KBM-7 (cell line): ENCODE results near the gene IPO7.
"Not testable (repeated sequence)": the region's sequence is repeated elsewhere in the genome, so short reads cannot be mapped to it uniquely, and the experiment has no call there.

Experiments
- DNase-seq: peaks from one replicate; pipeline ENCODE4 v3.0.0-alpha.2; 2015
- in situ Hi-C: fragments of 300-500 bp; cut with MboI; formaldehyde crosslinking; loops from 2 replicates; pipeline ENCODE4 v1.14.3; 2020; ENCODE audit warnings: low sequenced_read_pairs, low pct_unique_long_range_greater_than_20kb, mixed read lengths

IPO7 gene

DNA sequence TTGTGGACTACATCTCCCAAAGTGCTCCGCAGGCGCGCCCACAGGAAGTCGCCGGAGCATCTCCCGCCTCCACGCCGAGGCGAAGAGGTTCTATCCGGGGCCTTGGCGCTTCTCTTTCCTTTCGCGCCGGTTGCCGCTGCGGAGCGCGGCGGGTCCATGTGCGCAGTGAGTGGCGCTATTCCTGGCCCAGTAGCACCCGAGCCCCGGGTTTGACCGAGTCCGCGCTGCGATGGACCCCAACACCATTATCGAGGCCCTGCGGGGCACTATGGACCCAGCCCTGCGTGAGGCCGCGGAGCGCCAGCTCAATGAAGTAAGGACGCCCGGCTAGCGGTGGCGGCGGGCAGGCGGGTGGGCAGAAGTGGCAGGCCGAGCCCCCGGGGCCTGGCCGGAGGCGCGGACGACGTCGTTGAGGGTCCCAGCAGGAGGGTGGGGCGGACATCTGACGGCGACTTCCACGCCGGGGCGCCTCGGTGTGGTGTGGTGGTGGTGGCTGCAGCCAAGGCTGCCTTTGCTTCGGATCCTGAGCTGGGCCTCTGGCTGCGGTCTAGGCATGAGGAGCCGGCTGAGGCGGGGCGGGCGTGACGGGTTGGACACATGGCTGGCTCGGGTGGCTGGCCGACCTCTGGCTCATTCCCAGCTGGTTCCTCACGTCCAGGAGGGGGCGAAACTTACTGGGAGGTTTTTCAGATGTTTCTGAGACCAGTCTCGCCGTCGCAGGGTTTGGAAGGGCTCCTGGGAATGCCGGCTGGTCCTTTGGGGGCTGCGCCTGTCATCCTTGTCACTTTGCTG is at the start of gene IPO7:
Gene IPO7 (plus strand): TSS at position 118 of the 792 bp plus-strand sequence. CDS start 112 bp downstream, at position 230.
- in situ Hi-C loops = no loop called here
- DNase-seq = peak; percentile 91

DNA sequence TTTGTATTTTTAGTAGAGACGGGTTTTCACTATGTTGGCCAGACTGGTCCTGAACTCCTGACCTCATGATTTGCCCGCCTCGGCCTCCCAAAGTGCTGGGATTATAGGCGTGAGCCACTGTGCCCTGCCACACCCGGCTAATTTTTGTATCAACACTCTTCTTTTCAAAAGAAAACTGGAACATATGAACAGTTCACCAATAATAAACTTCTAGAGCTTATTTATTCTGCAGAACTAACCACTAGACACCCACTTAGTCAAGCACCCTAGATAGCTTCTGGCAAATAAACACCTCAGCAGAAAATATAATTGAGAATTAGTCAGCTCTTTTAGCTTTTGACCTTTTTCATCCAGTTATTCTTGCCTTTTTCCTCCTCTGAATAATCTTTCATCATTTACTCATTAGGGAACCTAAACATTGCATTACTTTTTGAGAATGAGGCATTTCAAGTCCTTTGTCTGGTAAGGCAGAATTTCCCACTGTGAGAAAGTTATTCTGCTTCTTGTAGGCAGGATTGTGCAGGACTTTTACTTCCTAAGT is 42.7 kb upstream of the IPO7 start:
- no peak for DNase-seq
- in situ Hi-C loops = no loop called here

DNA sequence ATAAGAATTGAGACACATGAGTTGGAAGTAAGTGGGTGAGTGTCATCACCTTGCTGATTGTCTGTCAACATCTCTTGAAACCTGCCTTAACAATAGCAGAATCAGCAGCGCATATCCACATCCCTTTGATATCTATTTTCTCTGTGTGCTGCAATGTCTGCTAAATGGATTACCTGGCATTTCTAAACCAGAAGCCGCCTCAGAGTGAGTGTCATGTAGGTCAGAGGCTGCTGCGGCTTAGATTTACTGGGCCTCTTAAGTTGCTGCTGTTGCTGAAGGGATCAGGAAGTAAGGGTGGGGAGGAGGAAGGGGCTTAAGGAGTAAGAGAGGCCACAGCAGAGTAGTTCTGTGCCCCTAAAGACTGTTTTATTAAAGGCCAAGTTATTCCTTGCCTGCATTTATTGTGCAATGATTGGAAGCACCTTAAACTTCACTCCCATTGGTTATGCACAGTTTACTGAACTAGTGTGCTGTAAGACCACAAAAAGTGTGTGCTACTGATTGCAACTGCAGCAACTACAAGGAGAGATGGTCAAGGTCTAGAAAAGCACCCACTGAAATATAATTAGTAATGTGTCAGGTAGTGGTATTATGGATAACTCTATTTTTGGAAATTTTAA is 40.3 kb upstream of the IPO7 start:
- DNase-seq = no peak
- in situ Hi-C loops = no loop called here

DNA sequence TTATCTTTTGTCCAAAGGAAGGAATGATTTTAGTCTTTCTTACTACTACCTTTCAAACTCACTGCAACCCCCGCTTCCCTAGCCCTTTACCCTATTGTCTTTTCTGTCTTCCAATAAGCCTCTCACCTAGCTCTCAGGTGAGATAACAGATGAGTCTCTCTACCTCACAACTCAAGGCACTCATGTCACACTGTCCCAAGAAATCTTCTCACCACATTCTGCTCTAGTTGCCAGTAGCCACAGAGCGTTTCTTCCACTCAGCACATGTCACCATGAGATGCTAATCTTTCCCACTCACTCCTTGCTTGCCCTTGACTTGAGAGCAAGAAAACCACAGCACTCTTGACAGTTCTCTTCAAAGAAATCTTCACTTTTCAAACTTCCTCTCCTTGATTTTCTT is 37.4 kb upstream of the IPO7 start:
- peak; percentile 65 for DNase-seq

DNA sequence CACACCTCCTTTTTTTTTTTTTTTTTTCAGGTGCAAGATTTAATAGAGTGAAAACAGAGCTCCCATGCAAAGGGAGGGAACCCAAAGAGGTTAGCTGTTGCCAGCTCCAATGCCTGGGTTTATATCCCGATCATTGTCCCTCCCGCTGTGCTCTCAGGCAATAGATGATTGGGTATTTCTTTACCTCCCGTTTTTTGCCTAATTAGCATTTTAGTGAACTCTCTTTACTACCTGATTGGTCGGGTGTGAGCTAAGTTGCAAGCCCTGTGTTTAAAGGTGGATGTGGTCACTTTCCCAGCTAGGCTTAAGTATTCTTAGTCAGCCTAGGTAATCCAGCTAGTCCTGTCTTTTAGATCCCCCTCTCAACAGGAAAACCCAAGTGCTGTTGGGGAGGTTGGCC is 36.7 kb upstream of the IPO7 start:
- in situ Hi-C loops, DNase-seq: not testable (repeated sequence)

More for the DNA sequence above, 37.4 kb upstream of the IPO7 start:
- in situ Hi-C loops = no loop called here

DNA sequence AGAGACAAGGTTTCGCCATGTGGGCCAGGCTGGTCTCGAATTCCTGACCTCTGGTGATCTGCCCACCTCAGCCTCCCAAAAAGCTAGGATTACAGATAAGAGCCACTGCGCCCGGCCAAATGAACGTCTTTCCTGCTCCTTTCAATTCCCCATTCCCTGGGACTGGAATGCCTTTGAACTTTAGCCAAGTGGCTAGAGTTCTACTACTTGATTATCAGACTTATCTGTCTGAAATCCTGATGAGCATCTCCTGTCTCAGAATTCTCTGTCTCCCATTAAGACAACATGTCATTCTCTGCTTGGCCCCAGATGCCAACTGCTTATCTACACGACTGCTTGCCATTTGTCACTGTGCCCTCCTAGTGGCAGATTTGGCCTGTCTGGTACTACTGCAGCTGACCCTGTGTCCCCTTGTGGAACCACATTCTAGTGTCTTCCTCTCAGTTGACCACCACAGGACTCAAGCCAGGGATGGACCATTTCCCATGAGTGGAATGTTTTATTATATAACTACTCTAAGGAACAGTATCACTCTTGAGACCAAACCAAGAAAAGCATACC is 33.1 kb upstream of the IPO7 start:
- DNase-seq = no peak
- in situ Hi-C loops = no loop called here

DNA sequence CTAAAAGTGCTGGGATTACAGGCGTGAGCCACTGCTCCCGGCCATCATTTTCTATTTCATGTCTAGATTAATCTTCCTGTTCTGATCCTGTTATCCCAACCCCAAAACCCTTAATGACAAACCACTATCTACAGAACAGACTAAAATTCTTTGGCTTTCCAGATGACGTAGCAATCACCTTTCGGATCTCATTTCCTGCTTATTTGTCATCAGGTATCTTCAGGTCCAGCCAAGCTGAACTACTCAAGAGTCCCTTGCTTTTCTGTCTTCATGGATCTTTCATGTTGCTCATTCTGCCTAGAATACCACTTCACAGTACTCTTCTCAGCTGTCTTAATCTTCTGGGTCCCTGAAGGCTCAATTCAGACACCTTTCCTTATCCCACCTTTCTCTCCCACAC is 27.4 kb upstream of the IPO7 start:
- in situ Hi-C loops = no loop called here
- DNase-seq = no peak

DNA sequence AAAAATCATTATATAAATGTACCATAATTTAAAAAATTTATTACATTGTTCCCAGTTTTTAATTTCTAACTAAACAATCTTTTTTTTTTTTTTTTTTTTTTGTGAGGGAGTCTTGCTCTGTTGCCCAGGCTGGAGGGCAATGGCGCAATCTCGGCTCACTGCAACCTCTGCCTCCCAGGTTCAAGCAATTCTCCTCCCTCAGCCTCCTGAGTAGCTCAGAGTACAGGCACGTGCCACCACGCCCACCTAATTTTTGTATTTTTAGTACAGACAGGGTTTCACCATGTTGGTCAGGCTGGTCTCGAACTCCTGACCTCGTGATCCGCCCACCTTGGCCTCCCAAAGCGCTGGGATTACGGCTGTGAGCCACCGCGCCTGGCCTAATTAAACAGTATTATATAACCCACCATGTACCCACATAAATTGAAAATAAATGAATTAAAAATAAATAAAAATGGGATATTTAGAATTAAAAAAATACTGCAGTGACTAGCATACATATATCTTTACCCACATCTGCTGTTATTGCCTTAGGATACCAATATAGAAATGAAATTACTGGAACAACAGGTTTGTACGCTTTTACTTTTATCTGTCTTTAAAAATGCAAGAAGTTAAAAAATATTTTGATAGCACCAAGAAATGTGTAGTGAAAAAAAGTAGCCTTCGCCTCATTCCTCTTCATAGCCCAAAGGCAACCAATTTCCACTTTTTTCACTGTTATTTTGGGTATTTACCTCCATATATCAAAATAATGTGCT is 23.4 kb upstream of the IPO7 start:
- DNase-seq, in situ Hi-C loops: not testable (repeated sequence)

DNA sequence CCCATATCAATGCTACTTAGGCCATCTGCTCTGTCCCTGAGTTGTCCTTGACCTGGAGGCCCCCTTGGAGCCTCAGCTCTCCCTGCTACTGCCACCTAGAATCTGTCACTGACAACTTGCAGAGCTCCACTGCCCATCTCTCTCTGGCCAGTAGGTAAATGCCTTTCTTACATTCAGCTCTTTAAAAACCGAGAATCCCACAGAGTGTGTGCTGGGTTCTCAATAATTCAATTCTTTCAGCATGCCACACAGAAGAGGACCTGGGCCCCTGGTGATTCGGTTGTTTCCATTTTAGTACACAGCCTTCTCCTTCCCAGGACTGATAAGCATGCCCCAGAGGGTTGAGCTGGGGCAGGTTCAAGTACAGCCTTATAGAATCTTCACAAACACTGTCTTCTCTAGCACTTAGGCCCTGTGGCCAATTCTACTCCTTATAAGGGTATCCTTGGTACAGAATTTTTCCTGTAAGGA is 22.0 kb upstream of the IPO7 start:
- in situ Hi-C loops = no loop called here
- DNase-seq = no peak

DNA sequence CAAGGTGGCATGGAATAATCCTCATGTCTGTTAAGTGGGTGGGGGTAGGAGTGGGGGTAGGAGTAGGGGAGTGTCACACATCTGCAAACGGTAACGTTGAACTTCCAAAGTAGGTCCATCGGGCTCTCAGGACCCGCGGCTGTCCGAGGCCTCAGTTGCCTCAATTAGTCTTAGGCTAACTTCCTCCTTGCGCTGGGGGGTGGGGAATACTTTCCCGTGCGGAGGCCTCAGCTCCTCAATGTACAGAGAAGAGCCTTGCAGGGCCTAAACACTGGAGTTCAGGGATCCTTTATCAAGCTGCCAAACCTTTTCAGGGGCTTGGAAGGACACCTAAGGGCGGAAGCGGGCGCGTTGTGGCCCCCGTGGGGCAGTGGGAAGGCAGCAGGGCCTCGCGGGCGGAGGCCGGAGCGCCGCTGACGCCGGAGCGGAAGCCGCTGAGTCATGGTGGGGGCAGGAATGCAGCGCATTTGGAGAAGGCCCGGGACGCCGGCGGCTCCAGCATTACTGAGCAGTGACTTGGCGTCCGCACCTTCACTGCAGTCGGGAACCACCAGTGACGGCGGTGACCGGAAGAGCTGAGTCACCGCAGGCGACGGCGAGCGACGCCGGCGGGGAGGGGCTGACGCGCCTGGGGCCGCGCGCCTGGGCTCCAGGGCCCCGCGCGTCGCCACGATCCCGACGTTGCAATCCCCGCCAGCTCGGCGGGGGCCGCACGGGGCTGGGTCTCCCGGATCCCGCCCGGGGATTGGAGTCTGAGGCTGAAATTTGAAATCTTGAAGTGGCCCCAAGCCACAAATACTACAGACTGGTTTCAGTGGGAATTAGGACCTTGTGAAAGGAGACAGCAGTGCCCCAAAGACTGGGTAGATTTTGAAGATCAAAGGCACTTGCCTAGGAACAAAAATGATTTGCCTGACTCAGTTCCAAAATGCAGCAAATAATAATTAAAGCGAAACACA is 20.2 kb upstream of the IPO7 start:
- in situ Hi-C loops = no loop called here
- peak; percentile 96 for DNase-seq

DNA sequence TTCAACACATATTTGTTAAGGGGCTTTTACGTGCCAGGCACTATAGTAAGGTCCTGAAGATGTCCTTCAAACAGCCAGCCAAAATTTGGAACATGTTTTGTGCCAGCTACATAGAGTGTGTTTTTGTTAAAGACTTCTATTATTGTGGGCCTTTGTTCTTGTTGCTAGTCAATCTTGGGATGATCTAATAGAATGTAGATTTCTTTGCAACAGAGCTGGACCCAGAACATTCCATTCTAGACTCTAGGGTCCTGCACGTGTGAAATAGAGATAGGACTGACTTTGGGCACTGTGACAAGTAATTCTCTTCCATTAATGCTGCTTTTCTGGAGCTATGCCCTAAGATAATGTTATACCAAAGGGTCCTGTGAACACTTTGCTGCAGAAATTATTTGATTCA is 16.9 kb upstream of the IPO7 start:
- in situ Hi-C loops = no loop called here
- no peak for DNase-seq

DNA sequence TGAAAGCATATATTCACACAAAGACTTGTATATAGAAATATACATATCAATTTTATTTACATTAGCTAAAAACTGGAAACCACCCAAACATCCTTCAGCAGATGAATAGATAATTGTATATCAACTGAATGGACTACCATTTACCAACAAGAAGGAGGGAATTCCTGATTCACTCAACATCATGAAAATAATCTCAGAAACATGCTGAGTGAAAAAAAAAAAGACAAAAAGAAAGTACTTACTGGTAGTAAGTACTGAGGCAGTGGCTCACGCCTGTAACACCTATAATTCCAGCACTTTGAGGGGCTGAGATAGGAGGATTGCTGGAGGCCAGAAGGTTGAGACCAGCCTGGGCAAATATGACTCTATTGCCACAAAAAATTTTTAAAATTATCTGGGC is 7.4 kb upstream of the IPO7 start:
- in situ Hi-C loops = no loop called here
- no peak for DNase-seq

DNA sequence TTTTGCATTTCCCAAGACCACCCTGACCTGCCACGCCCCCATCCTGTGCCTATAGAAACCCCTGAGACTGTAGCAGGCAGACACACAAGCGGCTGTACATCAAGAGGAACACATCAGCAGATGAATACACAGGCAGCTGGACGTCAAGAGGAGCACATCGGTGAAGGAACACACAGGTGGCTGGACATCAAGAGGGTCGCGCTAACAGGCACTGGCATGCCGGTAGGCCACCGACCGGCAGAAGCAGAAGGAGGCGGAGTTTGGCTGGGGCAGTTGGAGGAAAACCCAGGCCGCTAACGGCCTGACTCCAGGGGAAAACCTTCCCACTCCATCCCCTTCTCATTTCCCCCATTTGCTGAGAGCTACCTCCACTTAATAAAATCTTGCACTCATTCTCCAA is 5.4 kb upstream of the IPO7 start:
- no peak for DNase-seq
- in situ Hi-C loops = no loop called here

DNA sequence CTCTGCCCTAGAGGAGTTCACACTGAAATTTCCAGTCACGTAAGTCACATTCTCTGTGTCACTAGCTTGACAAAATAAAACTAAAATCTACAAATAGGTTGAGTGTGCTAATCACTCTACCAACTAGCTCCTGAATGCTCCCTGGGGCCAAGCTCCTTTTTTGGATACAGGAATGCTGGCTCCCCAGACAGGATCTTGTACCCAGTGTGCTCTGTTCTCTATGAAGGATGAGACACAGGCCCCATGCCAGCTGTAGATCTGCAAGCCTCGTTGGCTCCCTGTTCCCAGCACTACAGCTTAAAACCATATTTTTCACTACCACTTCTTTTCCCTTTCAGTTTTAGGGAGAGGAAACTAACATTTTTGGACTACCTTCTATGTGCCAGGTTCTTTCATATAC is 3.7 kb upstream of the IPO7 start:
- in situ Hi-C loops = no loop called here
- no peak for DNase-seq

DNA sequence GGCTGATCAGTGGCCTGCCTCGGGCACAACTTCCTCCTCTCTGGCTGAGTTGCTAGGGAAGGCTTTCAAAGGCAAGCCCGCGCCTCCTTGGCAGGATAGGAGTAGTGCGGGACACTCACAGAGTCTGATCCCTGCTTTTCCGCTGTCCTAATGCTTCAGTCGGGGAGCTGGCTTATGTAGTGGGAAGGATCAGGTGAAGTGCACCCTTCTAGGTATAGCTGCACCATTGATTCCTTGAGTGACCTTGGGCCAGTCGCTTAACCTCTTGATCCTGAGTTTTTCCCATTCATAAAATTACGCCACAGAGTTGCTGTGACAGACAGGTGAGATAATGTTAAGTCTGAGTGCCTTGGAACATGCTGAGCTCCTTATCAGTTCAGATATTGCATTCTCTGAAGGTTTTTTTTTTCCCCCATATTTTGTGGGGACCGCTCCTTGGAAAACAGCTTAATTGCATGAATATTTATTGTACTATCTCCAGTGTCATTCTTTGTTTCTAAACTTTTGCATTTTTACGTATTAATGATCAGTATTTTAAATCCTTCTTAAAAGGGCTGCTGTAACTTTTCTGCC is 961 bp downstream of the IPO7 start:
- in situ Hi-C loops = no loop called here
- DNase-seq = no peak

DNA sequence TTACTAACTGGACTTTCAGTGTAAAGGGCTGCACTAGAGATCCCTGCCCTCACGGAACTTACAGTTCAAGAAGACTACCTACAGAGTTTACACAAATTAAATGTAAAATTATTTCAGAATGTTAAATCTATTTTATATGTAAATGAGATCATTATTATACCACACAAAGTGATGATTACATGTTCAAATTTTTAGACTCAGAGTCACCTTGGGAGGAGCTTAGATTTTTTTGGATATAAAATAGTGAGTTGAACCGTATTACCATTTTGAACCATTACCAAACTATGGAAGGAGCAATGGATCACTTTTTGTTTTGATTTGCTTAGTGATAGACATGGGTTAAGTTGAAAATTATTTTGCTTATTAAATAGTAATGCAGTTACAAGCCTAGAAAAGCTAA is 1.6 kb downstream of the IPO7 start:
- DNase-seq = no peak
- in situ Hi-C loops = no loop called here

DNA sequence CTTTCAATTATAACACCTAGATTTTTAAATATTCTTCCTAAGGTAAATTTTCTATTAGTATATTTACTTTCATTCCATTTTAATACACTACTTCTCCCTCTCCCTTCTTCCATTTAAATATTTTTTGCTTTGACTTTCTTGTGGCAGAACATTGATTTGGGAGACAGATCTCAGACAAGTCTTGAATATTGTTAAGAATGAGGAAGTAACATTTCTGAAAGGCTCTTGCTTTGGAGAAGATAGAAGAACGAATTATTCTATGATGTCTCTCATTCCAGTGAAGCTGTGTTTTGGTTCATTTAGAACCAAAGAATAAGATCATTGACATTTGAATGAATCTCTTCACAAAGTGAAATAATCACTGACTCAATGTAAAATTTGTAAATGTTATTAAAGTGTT is 2.4 kb downstream of the IPO7 start:
- DNase-seq = peak; percentile 53
- in situ Hi-C loops = no loop called here

DNA sequence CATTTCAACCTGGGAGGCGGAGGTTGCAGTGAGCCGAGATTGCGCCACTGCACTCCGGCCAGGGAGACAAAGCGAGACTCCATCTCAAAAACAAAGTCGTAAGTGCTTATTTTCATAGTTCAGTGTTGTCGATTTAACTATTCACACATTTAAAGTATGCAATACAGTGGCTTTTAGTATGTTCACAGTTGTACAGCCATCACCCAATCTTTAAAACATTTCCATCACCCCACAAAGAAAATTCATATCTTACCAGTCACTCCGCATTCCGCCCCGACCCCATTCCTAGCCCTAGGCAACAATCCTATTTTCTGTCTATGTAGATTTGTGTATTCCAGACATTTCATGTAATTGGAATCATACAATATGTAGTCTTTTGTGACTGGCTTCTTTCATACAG is 11.9 kb downstream of the IPO7 start:
- in situ Hi-C loops = no loop called here

More for the DNA sequence above, 11.9 kb downstream of the IPO7 start:
- no peak for DNase-seq
